B cell (primary cell): ENCODE data around the gene C11orf86. TPM values are rescaled to one million over a fixed set of nuclear protein-coding genes. Genes with fewer than 3 reads are reported as not detected.

ENCODE experiments used
- ATAC-seq: fragments of 200-7000 bp; cut with Tn5 transposase; one replicate; pipeline ENCODE4 v1.10.0; 2021; ENCODE audit warnings: low read depth, mild to moderate bottlenecking, moderate number of reproducible peaks, moderate library complexity
- CTCF ChIA-PET: fragments of 350-600 bp; sonication (Branson Sonifier 250); formaldehyde crosslinking; loops from one replicate; lab custom pipeline; 2021; ENCODE audit warnings: antibody characterized with exemption, inconsistent platforms; lab: Charles Lee
- POLR2A ChIA-PET: fragments of 350-600 bp; sonication (Branson Sonifier 250); formaldehyde crosslinking; loops from one replicate; lab custom pipeline; 2021; ENCODE audit warnings: antibody characterized with exemption; lab: Charles Lee
- DNase-seq: peaks from one replicate; pipeline ENCODE4 v3.0.0; 2013
- H2AFZ ChIP-seq: 2 replicates; pipeline ENCODE4 v1.6.1; 2012; ENCODE audit warnings: mild to moderate bottlenecking, low read depth, low read length; ENCODE audit not compliant: insufficient read depth, poor library complexity, severe bottlenecking
- H3K27ac ChIP-seq, 2 donors: 1 replicate in 1 of 2; 2 replicates in 1 of 2; pipeline ENCODE4 v1.5.1; 2012 to 2013; ENCODE audit warnings: low read length in 2 of 2, mild to moderate bottlenecking in 2 of 2, moderate library complexity in 1 of 2
- H3K27me3 ChIP-seq, 4 experiments: fragments of 200-600 bp in 1 of 4; sonication (generic) in 1 of 4; replicated peaks in 1 of 4; 1 replicate in 2 of 4; 2 replicates in 2 of 4; pipeline versions ENCODE4 v1.6.1 to v1.7.0; 2013 to 2016; ENCODE audit warnings: low read length in 3 of 4, mild to moderate bottlenecking in 2 of 4, mixed read lengths in 1 of 4, moderate library complexity in 1 of 4; ENCODE audit not compliant: insufficient read depth in 4 of 4, control insufficient read depth in 3 of 4; ENCODE audit errors: control extremely low read depth in 1 of 4
- H3K36me3 ChIP-seq, 2 experiments: replicated peaks in 1 of 2; 1 replicate in 1 of 2; 2 replicates in 1 of 2; pipeline versions ENCODE4 v1.6.1 to v1.7.1; 2013; ENCODE audit warnings: low read length in 1 of 2; ENCODE audit not compliant: insufficient read depth in 2 of 2, control insufficient read depth in 1 of 2; ENCODE audit errors: control extremely low read depth in 1 of 2, extremely low read depth in 1 of 2
- H3K4me1 ChIP-seq, 2 donors: fragments of 200-600 bp in 1 of 2; sonication (generic) in 1 of 2; 1 replicate in 1 of 2; 2 replicates in 1 of 2; pipeline versions ENCODE4 v1.5.1 to v1.6.1; 2013 to 2017; ENCODE audit warnings: low read length in 2 of 2; ENCODE audit not compliant: control insufficient read depth in 2 of 2, insufficient read depth in 2 of 2
- H3K4me2 ChIP-seq: replicated peaks from 2 replicates; pipeline ENCODE3; 2012; ENCODE audit warnings: mild to moderate bottlenecking, low read depth, low read length; ENCODE audit not compliant: poor library complexity, severe bottlenecking
- H3K4me3 ChIP-seq, 5 experiments: fragments of 200-600 bp in 1 of 5; sonication (generic) in 1 of 5; 1 replicate in 3 of 5; 2 replicates in 2 of 5; pipeline versions ENCODE4 v1.5.1 to v1.7.0; 2011 to 2016; ENCODE audit warnings: low read length in 4 of 5, mild to moderate bottlenecking in 4 of 5, low read depth in 2 of 5, control low read depth in 1 of 5, moderate library complexity in 1 of 5; ENCODE audit not compliant: insufficient read depth in 1 of 5; ENCODE audit errors: control extremely low read depth in 1 of 5, extremely low read depth in 1 of 5
- H3K79me2 ChIP-seq: fragments of 200-600 bp; sonication (generic); one replicate; pipeline ENCODE4 v1.6.0; 2016; ENCODE audit warnings: low read length; ENCODE audit not compliant: control insufficient read depth, insufficient read depth
- H3K9ac ChIP-seq: fragments of 200-600 bp; sonication (generic); 2 replicates; pipeline ENCODE4 v1.6.1; 2017; ENCODE audit warnings: mild to moderate bottlenecking, low read length, moderate library complexity
- H3K9me3 ChIP-seq, 3 donors: one replicate each; pipeline versions ENCODE4 v1.6.1 to v1.7.1; 2013; ENCODE audit warnings: low read length in 2 of 3; ENCODE audit not compliant: control insufficient read depth in 2 of 3, insufficient read depth in 1 of 3; ENCODE audit errors: control extremely low read depth in 1 of 3
- H4K20me1 ChIP-seq: 2 replicates; pipeline ENCODE4 v1.6.0; 2012; ENCODE audit warnings: mild to moderate bottlenecking, low read length; ENCODE audit not compliant: insufficient read depth, control insufficient read depth, poor library complexity, severe bottlenecking
- H3K27ac Mint-ChIP-seq: one replicate; pipeline ENCODE4 v1.8.0; 2021; ENCODE audit warnings: mixed read lengths
- H3K27me3 Mint-ChIP-seq: one replicate; pipeline ENCODE4 v1.8.0; 2021; ENCODE audit warnings: mixed read lengths
- H3K4me1 Mint-ChIP-seq: one replicate; pipeline ENCODE4 v1.8.0; 2021; ENCODE audit warnings: mixed read lengths
- H3K4me3 Mint-ChIP-seq: one replicate; pipeline ENCODE4 v1.8.0; 2021; ENCODE audit warnings: mixed read lengths
- H3K9me3 Mint-ChIP-seq: one replicate; pipeline ENCODE4 v1.8.0; 2022; ENCODE audit warnings: mixed read lengths; ENCODE audit not compliant: insufficient read depth
- EZH2 ChIP-seq: IDR thresholded peaks from 2 replicates; pipeline ENCODE4 v1.6.1; 2012; ENCODE audit warnings: borderline replicate concordance, low read depth, mild to moderate bottlenecking, moderate library complexity, low read length; ENCODE audit not compliant: insufficient read depth, poor library complexity, severe bottlenecking
- WGBS: methylation state at CpG from one replicate; pipeline ENCODE4 v1.1.5; 2013; ENCODE audit warnings: missing lambda C conversion rate; ENCODE audit not compliant: insufficient coverage; 5-methylcytosine and 5-hydroxymethylcytosine counted together
- intact Hi-C: fragments of 100-400 bp; cut with micrococcal nuclease; formaldehyde crosslinking; loops from one replicate; pipeline ENCODE4 v1.10.0; 2022
- polyA plus RNA-seq: library from polyadenylated mRNA; depleted of rRNA; stranded (reverse); fragments of >200 nt; gene quantifications from 2 replicates; pipeline ENCODE4 v1.2.3, GENCODE V29; 2012
- total RNA-seq, 2 donors: library from RNA; stranded (reverse); fragments of 120-200 nt in 1 of 2; gene quantifications; 1 replicate in 1 of 2; 2 replicates in 1 of 2; pipeline versions ENCODE4 v1.2.3 to v1.2.4, GENCODE V29; 2013 to 2022
- TF ChIP-seq, protein P1 (sequence below): fragments of 200-600 bp; IDR thresholded peaks from one replicate; pipeline ENCODE4 v1.8.0; 2022; ENCODE audit warnings: antibody characterized with exemption, mild to moderate bottlenecking

Gene C11orf86
- total and polyA plus RNA-seq, 2 donors (not counting 1 experiment from before 2014, with no cell fraction given): not detected

DNA sequence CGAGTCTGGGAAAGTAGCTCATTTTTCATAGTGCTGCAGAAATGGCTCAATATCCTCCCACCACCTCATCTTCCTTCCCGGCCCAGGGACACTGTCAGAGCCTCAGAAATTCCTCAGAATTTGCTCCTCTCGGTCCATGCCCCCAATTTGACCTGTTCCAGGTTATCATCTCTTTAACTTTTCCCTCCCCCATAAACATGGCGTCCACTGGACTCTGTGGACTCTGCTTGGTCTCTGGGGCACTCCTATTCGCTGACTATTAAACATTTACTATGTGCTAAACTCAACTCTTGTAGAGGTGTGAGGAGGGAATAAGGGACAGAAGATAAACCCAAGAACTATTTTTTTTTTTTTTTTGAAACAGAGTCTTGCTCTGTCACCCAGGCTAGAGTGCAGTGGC is 8.8 kb upstream of the C11orf86 start:
- no peak overlapping the region for H3K4me2 ChIP-seq
- H3K36me3 ChIP-seq: no peaks in the 10 kb centered on the region
- H3K4me3 ChIP-seq: no peak overlapping the region
- no peak for ATAC-seq
- 90% methylated on average over 2 of the region's 5 CpGs for WGBS
- H3K9ac ChIP-seq: no peak overlapping the region
- no peaks in the 10 kb centered on the region for H3K79me2 ChIP-seq
- CTCF ChIA-PET: no interaction called here
- no peaks in the 10 kb centered on the region for H3K4me1 ChIP-seq
- intact Hi-C loops: no loop called here
- H3K4me1 Mint-ChIP-seq: no peaks in the 10 kb centered on the region
- DNase-seq: no peak
- H3K9me3 Mint-ChIP-seq: no peaks in the 10 kb centered on the region
- peaks cover 21% of the 10 kb centered on the region for H3K27me3 Mint-ChIP-seq
- no peak overlapping the region for H3K27ac Mint-ChIP-seq
- no peaks in the 10 kb centered on the region for H4K20me1 ChIP-seq
- H3K27ac ChIP-seq: no peak overlapping the region
- H3K27me3 ChIP-seq: peaks cover 0 to 5% (median 0%) of the 10 kb centered on the region in 4 experiments
- no peak overlapping the region for H2AFZ ChIP-seq
- no peak overlapping the region for H3K4me3 Mint-ChIP-seq
- H3K9me3 ChIP-seq: peaks cover 0 to 3% (median 2%) of the 10 kb centered on the region in 3 donors
- POLR2A ChIA-PET: no interaction called here
- TF ChIP-seq, protein P1, sequence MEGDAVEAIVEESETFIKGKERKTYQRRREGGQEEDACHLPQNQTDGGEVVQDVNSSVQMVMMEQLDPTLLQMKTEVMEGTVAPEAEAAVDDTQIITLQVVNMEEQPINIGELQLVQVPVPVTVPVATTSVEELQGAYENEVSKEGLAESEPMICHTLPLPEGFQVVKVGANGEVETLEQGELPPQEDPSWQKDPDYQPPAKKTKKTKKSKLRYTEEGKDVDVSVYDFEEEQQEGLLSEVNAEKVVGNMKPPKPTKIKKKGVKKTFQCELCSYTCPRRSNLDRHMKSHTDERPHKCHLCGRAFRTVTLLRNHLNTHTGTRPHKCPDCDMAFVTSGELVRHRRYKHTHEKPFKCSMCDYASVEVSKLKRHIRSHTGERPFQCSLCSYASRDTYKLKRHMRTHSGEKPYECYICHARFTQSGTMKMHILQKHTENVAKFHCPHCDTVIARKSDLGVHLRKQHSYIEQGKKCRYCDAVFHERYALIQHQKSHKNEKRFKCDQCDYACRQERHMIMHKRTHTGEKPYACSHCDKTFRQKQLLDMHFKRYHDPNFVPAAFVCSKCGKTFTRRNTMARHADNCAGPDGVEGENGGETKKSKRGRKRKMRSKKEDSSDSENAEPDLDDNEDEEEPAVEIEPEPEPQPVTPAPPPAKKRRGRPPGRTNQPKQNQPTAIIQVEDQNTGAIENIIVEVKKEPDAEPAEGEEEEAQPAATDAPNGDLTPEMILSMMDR: no peak
- TF ChIP-seq EZH2: no peak

DNA sequence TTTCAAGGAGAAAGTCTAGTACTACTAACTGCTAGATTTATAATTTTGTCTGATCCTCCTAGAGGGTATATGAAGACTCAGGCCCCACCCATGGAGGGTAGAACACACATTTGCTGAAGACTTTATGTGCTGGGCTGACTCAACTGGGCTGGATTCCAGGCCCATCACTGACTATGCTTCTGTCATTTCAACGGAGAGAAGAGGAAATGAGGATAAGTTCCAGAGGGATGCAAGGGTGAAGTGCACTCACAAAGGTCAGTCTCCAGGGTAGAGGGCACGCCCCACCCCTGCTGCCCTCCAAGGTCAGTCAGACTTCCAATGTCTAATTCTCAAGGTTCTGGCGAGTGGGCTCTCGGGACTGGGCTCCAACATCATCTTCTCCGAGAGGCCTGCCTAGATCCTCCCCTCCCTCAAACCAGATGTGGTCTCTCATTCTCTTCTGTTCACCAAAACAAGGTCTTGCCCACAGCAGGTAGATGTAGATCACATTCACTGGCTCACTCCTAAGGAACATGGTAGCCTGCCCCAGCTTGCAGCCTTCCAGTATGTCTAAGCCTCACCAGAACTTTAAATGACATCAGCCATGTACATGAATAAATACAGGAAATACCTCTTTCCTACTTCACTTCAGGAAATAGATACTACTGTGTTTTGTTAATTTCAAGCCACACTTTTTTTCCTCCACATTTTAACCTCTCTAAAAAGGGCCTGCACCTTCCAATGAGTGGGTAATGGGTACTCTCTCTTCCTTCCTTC is 7.3 kb upstream of the C11orf86 start:
- WGBS: 91% methylated on average over 5 of the region's 5 CpGs
- no peaks in the 10 kb centered on the region for H4K20me1 ChIP-seq
- no peak overlapping the region for H3K4me3 Mint-ChIP-seq
- H3K9me3 ChIP-seq: peaks cover 0 to 3% (median 2%) of the 10 kb centered on the region in 3 donors
- no peaks in the 10 kb centered on the region for H3K4me1 ChIP-seq
- no peaks in the 10 kb centered on the region for H3K36me3 ChIP-seq
- ATAC-seq (no peak), DNase-seq (no peak)
- H3K9ac ChIP-seq: no peak overlapping the region
- H3K27ac Mint-ChIP-seq: no peak overlapping the region
- H3K4me1 Mint-ChIP-seq: no peaks in the 10 kb centered on the region
- no peaks in the 10 kb centered on the region for H3K79me2 ChIP-seq
- ChIA-PET CTCF (no interaction called here), POLR2A (no interaction called here)
- H3K9me3 Mint-ChIP-seq: no peaks in the 10 kb centered on the region
- TF ChIP-seq, protein P1: no peak
- TF ChIP-seq EZH2: no peak
- peaks cover 25% of the 10 kb centered on the region for H3K27me3 Mint-ChIP-seq
- no peak overlapping the region for H3K4me2 ChIP-seq
- H3K27ac ChIP-seq: no peak overlapping the region
- intact Hi-C loops: no loop called here
- peaks cover 0 to 6% (median 0%) of the 10 kb centered on the region in 4 experiments for H3K27me3 ChIP-seq
- H2AFZ ChIP-seq: no peak overlapping the region
- no peak overlapping the region for H3K4me3 ChIP-seq
